Stimulated activated CD8-positive, alpha-beta memory T cell treated with anti-CD3 and anti-CD28 coated beads, Interleukin-15, amount 100 ng/mL, for 24 hours (primary cell): ENCODE results near the gene STOX2.

Experiments used
- DNase-seq: peaks from one replicate; pipeline ENCODE4 v3.0.0-alpha.2; 2020; ENCODE audit warnings: low read depth

Gene STOX2

DNA sequence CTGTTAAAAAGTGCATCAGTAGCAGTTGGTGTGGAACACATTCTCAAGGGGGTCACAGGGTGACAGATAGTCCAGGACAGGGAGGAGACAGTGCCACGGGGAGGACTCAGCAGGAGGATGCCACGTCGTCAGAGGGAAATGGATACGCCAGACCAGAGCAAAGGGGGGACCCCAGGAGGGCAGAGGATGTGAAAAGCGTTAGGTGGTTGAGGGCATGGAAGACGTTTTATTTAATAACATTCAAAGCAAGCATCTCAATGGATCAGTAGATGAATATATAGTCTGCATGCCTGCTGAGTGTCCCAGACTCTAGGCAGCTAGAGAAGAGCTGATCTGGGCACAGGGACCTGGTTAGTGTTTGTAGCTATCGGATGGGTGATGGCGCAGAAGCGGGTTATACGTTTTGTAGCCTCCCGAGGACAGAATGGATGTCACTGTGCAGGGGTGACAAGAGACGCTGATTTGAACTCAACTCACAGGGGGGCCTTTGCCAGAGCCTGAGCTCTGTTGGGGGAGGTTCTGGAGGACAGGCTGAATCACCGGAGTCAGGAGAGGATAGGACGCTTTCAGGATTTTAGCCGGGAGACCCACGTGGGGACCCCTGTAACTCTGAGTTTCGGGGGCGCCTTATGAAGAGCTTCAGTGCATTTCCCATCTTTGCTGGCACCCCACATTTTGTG, 81.3 kb downstream of the STOX2 start:
- no peak for DNase-seq

DNA sequence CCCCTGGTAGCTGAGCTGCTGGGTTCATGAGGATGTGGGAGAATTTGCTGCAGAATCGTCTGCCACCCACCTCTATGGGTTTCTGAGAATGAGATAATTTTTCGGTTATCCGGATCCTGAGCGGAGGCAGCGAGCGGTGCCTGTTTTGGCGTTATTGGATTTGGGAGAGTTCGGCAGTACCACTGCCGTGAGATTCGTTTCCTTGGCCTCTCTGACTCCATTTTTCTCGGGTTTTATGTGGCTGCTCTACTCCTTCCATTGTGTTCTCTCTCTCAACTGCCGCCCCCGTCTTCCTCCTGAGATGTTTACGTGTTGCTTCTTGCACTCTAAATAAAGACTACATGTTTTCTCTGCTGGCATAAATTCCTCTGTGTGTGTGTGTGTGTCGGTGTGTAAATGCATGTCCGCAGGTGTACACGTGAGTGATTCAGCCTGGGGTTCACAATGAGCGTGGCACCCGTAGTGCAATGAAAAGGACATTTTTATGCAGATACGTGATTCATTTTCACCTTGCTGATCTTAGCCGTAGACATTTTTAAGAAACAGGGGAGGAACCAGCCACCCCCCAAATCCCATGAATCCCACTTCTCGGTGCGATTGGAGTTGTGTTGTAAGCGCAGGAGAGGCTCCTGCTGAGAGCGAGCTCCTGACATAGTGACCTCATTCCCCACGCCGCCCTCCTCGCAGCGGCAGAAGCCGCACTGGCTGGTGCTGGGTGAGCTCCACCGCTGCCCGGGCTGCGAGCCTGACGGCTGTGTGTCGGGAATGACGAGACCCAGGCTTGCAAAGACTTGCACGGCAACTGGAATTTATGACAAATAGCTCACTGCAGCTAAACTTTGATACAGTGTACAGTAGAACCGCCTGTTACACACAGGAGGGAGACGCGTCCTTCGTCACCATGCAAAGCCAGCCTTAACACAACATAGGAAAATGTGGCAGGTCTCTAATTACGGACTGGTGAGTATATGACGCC, 82.2 kb downstream of the STOX2 start:
- no peak for DNase-seq

DNA sequence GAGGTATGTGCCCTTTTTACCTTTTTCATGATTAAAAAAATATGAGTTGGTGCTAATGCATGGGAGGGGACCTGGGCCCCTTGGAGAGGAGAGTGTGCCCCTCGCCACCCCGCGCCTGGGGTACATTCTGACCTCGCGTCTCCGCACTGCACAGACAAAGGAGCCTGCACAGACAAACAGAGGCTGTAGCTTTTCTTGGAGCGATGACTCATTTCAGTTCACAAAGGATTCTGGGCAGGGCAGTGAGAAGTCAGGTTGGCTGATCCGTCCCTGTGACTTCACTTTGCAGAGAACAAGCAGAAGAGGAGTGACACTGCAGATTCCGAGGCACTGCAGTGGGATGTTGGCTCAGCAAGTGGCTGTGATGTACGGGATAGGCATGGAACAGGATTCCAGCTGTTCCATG, 82.9 kb downstream of the STOX2 start:
- no peak for DNase-seq

DNA sequence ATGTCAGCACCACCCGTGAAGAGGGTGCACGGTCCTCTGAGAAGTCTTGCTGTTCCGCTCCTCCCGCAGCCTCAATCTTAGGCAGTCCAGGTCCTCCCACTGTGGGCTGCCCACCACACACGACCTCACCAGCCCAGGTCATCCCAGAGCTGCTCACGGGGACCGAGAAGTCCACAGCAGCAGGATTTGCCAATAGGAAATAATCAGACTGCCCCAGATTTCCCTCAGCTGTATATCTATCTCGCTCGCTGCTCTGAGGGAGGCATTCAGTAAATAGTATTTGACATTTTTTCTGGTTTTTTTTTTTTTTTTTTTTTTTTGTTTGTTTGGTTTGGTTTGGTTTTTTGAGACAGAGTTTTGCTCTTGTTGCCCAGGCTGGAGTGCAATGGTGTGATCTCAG, 83.8 kb downstream of the STOX2 start:
- no peak for DNase-seq

DNA sequence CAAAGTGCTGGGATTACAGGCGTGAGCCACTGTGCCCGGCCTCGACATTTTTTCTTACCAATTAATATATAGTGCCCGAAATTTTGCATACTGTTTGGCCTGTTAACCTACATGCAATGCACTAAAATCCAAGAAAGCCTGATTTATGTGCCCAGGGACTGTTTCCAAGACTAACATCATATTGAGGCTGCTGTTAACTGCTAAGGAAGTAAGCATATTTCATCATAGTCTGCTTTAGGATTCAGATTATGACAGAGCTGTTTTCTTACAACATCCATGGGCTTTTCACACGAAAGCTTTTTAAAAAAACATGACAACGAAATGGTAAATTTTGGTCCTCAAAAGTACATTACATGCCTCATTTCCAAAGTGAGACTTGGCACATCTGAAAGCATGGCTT, 84.4 kb downstream of the STOX2 start:
- DNase-seq, result no peak

DNA sequence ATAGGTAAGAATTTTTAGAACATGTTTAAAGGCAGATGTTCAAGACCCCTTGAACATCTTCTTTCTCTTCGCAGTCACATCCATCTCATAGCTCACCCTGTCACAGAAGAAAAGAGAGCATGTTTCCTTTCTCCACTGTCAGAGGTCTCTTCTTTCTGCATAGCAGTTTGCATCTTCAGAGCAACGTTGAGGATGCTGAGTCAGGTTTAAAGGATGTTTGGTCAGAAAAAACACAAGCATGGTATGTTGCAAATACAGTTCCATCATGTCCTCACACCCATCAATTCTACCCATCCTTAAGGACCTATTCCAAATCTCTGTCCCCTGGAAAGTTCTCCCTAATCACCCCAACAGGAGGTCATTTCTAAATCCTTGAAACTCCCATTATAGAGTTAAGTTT, 84.8 kb downstream of the STOX2 start:
- DNase-seq, result no peak

DNA sequence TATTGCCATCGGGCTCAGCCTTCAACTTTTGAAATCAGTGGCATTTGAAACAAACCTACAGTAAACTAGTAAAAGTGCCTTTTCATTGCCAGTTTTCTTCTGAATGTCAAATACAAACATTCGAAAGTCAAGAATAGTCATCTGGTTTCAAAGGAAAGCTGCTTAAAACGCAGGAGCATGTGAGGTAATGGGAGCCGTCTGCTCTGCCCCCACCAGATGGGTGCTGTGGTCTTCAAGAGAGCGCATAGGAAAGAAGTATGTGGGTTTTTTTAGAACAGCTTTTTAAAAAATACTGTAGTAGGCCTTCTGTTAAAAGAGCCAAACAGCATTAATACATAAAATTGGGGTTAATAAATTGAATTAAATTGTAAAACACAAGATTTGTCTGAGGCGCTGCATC, 88.6 kb downstream of the STOX2 start:
- no peak for DNase-seq

DNA sequence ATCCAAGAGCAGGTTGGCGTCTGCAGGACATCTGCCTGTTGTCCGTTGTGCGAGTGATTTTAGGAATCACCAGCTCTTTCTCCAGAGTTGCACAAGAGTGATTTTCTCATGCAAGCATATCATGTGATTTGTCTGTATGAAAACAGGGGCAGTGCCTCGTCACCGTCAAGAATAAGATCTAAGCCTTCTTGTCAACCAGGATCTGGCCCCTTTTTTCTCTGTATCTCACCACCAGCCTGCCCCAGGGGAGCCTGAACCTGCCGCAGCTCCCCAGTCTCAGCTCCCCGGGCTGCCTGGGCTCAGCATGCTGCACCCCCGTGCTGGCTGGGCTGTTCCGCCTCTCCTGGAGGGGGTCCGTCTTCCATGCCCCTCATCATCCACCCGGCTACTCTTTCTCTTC, 90.5 kb downstream of the STOX2 start:
- DNase-seq, result no peak

DNA sequence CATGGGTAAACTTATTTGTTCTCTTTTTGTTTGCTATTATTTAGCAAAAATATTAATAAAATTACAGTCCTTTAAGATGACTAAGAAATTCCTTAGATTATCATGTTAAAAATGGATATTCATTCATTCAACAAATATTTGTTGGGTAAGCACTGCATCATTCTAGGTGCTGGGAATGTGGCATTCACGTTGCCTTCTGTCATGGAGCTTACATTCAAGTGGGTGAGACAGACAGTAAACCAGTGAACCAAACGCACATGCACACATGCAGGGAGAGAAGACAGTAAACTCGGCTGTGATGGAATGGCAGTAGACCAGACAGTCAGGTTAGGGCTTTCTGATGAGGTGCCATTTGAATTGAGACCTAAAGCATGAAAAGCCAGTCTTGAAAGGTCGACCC, 91.8 kb downstream of the STOX2 start:
- DNase-seq, result no peak

DNA sequence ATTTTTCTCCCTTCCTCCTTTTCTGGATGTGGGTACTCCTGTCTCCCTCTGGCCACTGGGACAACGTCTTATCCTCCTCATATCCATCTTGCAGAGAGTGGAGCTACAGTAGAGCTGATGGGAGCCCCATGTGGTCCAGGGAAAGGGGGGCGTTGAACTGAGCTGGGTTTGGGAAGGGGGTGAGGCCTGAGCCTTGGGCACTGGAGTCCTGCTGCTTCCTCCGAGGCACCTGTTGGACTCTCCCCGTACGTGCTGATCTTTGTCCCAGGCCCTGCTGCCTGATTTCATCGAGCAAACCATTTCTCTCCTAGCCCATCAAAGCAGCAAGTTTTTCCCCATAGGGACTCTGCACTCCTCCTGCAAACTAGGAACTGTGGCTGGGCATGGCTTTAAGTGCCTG, 94.3 kb downstream of the STOX2 start:
- DNase-seq, result no peak

DNA sequence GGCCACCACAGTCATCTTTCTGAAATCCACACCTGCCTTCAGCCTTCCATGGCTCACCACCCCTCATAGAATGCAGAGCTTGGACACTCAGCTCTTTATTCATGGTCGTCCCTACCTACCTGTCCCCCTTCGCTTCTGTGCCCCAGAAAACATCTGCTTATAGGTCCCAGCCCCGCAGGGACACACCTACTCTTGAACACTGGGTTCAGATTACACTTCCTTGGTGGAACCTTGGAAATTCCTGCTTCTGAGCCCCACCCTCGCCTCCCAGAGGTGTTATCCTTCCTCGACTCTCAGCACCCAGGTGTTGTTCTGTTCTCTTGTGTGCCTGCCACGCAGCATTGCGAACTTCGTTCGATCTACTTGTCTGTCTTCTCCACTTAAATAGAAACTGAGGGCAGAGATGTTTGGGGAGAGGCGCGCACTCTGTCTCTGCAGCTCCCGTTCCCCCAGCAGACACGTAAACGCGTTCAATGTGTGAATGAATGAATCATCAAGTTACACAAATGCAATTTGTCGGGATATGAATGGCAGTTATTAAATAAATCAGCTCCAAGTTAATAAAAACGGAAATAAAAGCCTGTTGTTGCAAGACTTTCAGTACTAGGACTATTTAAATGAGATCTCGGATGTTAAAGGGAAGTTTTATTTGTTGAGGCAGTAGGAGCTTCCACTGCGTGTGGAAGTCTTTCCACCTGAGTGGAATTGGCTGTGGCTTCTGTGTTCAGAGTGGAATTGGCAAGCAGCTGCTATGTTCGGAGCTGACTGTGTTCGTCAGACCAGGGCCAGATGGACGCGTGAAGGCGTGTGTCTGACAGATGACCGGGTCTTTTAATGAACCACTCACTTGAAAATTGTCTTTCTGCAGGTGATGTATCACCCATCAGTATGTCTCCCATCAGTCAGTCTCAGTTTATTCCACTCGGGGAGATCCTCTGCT, 95.6 kb downstream of the STOX2 start:
- DNase-seq, result no peak

DNA sequence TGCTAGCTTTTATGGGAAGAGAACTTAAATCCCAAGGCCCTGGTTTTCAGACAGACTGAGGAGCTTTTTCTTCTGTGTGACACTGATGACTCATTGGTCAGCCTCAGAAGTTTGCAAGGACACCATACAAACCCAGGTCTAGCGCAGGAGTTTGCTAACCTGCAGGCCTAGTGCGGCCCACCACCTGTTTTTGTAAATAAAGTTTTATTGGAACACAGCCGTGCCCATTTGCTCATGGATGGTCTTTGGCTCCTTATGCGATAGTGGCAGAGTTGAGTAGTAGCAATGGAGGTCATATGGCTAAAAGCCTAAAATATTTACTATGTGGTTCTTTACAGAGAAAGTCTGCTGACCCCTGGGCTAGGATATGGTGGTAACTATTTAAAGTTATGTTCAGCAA, 98.3 kb downstream of the STOX2 start:
- no peak for DNase-seq

DNA sequence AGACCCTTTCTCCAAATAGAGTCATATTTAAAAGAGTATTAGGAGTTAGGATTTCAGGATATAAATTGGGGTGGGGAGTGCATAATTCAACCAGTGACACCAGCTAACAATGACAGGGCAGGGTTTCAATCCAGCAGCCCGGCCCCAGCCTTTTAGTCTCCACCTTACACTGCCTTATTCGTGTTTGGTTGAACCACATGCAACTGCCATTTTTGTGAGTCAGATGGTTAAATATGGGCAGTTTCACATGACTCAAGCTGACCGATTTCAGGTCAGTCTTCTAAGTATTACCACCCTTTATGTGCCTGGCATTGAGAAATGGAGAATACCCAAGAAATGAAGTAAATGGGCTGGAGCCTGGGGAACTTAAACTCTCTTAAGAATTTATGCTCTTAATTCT, 102.8 kb downstream of the STOX2 start:
- DNase-seq, result no peak

DNA sequence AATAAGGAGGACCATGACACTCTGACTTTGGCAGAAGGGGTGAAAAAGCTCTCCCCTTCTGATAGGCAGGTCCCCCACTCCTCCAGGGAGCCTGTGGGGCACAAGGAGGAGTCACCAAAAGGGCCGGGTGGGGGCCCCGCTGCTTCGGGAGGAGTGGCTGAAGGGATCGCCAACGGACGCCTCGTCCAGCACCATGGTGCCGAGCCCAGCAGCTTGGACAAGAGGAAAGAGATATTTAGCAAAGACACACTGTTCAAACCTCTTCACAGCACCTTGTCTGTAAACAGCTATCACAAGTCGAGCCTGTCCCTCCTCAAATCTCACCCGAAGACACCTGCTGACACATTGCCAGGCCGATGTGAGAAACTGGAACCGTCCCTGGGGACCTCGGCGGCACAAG, 105.6 kb downstream of the STOX2 start:
- no peak for DNase-seq

DNA sequence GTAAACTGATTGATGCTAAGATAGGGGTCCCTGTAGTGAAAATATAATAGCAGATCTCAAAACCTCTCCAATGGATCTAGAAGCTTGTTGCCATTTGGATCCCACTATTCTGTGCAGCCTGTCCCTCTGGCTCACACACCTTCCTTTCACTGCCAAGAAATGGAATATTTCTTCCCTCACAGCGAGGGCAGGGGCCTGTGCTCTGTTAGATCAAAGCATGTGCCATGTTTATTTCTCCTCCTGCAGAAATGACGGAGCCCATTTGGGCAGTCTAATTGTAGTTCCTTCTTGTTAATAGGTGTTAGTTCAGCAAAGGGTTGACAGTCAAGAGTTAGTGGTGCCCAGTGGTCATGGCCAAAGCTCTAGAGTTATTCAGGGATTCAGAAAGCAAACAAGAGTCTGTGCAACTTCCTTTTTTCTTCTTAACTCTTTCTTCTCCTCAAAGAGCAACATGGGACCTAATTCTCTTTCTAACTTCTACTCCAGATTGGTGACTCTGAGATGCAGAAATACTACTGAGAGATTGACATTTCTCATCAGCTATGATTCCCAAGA, 106.8 kb downstream of the STOX2 start:
- no peak for DNase-seq

DNA sequence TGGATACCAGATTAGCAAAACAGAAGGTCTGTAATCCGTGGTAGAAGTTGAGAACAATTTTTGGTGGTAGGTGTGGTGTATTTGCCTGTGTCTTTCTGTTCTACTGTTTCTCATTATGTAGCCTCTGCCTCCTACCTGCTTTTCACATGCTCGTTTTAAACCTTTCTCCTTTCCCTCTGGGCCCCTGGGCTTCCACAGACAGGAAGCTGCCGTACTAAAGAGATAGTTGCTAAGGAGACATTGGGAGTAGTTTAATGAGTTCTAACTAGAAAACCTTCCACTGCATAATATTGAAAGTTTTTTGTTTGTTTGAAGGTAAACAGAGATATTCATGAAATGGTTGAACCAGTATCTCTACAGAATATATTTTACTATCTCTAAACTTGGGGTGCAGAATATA, 107.8 kb downstream of the STOX2 start:
- DNase-seq, result no peak

DNA sequence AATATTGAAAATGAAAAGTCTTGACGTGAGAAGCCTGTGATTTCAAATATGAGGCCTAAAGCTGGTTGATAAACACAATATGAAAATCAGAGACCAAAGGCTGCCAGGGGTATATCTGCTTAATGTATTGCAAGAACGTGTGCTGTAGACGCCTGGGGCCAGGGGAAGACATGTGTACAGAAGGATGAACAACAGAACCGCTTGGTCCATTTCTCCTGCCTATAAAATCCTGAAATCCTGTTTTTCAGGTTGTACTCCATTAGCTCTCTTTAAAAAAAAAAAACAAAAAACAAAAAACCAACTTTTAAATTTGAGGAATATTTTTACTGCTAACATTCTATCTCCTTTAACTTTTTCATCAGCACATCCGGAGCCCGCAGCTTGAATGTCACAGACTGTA, 109.2 kb downstream of the STOX2 start:
- DNase-seq, result no peak

DNA sequence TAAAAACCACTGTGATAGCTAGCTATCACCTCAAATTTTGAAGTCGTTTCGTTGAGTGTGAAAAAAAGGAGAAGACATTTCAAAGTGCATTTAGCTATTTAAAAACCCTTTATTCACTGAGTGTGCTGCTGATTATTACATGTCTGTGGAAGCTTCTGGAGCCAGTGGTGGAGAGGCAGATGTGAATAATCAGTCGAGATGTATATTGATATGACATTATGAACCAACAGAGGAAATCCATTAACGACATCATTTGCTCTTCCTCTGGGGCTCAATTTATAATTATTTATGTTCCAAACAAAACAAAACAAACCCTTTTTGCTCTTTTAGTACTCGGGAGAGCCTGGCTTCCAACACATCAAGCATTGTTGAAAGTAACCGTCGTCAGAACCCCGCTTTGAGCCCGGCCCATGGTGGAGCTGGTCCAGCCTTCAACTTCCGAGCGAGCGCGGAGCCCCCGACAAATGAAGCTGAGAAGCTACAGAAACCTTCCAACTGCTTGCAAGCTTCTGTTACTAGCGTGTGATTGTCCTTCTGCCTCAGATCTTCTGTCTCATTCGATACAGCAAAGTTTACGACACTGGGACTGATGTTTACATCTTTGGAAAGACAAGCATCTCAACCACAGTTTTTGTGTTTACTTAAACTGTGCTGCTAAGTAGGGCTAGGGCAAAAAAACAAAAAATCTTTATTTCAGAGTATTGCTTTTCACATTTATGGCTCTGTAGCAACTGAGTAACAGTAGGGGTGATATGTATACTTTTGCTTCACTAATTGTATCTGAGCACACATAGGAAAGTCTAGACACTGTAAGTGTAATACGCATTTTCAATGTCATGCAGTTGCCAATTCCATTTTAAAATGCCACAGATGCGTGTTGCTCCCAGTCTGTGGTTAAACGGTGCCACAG, 111.9 kb downstream of the STOX2 start:
- no peak for DNase-seq

DNA sequence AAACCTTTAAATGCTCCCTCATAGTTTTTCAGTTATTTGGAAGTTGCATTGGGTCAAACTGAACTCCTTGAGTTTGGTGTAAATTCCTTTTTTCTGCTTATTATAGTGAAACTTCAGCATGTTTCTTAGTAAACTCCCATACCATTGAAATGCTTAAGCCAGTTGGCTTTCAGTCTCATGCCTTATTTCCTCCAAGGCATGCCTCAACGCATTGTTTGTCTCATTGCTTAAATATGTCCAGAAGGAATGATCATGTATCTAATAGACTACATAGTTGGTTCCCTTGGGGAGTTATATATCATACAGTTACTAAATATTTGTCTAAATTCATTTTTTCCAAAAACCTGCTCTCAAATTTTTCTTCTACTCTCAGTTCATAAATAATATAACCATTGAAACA, 114.0 kb downstream of the STOX2 start:
- DNase-seq, result no peak

DNA sequence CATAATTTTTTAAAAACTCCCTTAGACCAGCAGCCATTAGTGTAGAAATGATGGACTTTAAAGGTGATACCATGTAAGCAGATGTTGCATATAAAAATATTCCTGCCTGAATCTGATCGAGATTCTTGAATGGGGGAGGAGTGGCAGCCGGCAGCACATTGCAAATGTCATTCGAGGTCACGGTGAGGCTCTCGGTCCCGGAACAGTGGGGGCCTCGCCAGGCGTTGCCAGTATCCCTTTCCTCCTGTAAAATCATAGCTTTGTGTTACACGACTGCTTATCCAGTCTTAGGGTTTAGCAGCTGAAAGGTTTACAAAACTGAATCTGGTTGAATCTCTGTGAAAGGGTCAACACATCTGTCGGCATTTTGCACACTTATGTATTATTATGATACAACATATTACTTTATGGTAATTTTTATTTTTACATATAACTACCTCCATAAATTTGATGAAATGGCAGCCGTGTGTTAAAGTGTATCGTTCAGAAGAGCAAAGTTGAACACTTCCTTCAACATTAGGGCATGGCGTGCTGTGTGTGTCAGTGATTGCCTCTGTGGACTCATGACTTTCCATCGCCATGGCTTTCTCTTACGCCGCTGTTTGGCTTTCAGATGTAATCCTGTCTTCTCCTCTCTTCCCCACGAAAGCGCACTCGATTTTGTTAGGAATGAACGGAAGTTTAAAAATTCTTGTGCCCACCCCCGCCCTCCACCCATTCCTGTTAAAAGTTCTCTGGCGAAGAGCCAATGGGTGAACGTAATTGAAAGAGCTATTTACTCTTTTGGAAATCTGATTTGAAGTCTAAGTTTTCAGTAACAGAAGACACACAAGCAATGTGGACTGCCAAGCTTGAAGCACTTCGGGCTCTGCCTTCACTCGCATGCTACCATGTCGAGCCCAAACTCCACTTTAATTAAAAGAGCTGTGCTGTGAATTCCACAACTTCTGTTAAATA, 114.8 kb downstream of the STOX2 start:
- no peak for DNase-seq
